ENCODE measurements around the gene VWA7.

VWA7 gene

DNA sequence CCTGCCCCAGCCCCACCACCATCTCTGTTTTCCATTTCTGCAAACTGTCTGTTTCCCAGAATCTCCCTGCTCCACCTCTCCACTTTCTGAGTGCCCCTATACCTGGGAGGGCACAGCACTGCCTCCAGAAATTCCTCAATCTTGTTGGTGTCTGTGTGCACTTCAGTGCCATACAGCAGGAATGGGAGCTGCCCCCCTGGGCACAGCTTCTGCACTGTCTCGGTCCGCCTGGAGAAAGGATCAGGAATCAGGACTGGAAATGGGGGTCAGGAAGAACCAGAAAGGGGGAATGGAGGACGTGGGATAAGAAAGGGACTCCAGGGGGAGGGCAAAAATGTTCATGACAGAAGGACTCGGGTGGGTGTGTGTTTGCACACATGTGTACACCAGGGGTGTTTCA, 43.4 kb downstream of the VWA7 start:
- Histone ChIP-seq H3K27ac (ENCODE audit: low read length) (peak overlapping the region; percentile 100), H3K4me1 (ENCODE audit: control insufficient read depth in 1 of 2, insufficient read depth in 2 of 2, low read length in 2 of 2) (peaks cover 4 to 44% of the 10 kb centered on the region in 2 donors), H3K4me3 (ENCODE audit: low read depth in 1 of 2, low read length in 2 of 2) (peak overlapping the region; percentile 92 to 100)

DNA sequence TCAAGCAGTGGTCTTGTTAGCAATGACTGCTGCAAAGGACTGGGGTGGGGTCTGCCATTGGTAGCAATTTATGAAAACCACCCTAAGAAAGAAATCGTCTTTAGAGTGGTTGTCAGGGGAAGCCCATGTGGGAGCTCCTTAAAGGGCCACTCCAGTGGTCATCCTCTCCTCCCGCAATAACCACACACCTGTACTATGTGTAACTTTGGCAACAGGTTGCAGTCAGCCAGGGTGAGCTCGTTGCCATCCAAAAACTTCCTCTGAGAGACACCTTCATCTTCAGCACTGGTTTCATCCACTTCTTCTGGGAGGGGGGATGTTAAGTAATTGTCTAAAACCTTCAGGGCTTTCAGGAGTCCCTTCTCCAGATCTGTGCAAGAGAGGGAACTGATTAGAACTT, 45.1 kb downstream of the VWA7 start:
- H3K27me3 ChIP-seq (ENCODE audit: low read depth, low read length): no peaks in the 10 kb centered on the region
- H3K9me3 ChIP-seq (ENCODE audit: control insufficient read depth in 1 of 2, low read length in 2 of 2): no peaks in the 10 kb centered on the region
- H3K27ac ChIP-seq (ENCODE audit: low read length): no peak overlapping the region
- peaks cover 4 to 53% of the 10 kb centered on the region in 2 donors for H3K4me1 ChIP-seq (ENCODE audit: control insufficient read depth in 1 of 2, insufficient read depth in 2 of 2, low read length in 2 of 2)
- peaks cover 35 to 53% of the 10 kb centered on the region in 2 donors for H3K36me3 ChIP-seq (ENCODE audit: control insufficient read depth in 1 of 2, insufficient read depth in 2 of 2, low read length in 2 of 2)
- H3K4me3 ChIP-seq (ENCODE audit: low read depth in 1 of 2, low read length in 2 of 2): no peak overlapping the region

More for the DNA sequence above, 43.4 kb downstream of the VWA7 start:
- Histone ChIP-seq H3K36me3 (ENCODE audit: control insufficient read depth in 1 of 2, insufficient read depth in 2 of 2, low read length in 2 of 2) (peaks cover 35 to 47% of the 10 kb centered on the region in 2 donors), H3K27me3 (ENCODE audit: low read depth, low read length) (no peaks in the 10 kb centered on the region), H3K9me3 (ENCODE audit: control insufficient read depth in 1 of 2, low read length in 2 of 2) (no peaks in the 10 kb centered on the region)

DNA sequence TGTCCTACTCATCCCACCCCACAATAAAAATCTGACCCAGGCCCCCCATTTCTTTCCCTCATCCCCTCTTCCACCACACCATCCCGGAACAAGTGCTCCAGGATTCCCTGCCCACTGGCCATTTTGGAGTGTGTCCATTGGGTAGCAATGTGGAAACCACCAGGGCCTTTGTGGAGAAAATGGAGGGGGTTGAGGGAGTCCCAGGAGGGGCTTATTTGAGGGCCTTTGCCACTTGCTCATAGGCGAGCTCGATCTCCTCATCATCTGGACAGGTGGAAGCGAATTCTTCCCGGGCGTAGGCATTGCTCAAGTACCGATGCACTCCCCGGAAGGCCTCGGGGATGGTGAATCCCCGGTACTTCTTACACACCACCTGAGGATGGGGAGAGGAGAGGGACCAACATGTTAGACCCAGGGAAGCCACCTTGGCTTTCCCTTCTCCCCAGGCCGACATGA, 46.5 kb downstream of the VWA7 start:
- H3K36me3 ChIP-seq (ENCODE audit: control insufficient read depth in 1 of 2, insufficient read depth in 2 of 2, low read length in 2 of 2): peaks cover 35 to 59% of the 10 kb centered on the region in 2 donors
- peak overlapping the region; percentile 88 for H3K27ac ChIP-seq (ENCODE audit: low read length)
- H3K4me1 ChIP-seq (ENCODE audit: control insufficient read depth in 1 of 2, insufficient read depth in 2 of 2, low read length in 2 of 2): peaks cover 4 to 47% of the 10 kb centered on the region in 2 donors
- H3K4me3 ChIP-seq (ENCODE audit: low read depth in 1 of 2, low read length in 2 of 2): peak overlapping the region; percentile 85 to 86
- H3K9me3 ChIP-seq (ENCODE audit: control insufficient read depth in 1 of 2, low read length in 2 of 2): no peaks in the 10 kb centered on the region
- H3K27me3 ChIP-seq (ENCODE audit: low read depth, low read length): no peaks in the 10 kb centered on the region

DNA sequence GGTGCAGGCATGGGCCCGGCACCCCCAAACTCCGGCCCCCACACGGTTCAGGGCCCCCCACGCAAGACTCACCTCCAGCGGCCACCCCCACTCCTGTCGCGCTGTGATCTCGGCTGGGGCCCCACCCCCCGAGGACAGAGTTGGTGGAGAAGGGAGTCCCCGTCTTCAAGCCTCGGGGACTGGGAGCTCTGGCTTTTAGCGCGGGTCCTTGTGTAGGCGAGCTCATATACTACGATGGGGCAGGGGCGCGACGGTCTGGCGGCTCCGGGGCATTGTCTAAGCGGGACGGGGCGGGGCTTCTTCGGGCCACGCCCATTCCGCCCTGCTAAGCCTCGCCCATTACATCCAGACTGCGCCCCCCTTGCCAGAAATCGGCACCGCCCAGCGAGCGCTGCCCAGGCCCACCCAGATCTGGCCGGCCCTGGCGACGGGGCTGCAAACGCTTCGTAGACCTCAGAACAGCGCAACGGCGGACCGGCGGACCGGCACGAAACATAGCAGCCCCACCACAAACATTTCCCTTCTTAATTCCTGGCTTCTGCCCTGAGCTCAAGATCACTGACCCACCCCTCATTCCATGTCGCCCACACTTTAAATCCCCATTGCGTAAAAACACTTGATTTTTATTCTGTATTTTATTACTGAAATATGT, 47.0 kb downstream of the VWA7 start:
- Histone ChIP-seq H3K27me3 (ENCODE audit: low read depth, low read length) (no peaks in the 10 kb centered on the region), H3K36me3 (ENCODE audit: control insufficient read depth in 1 of 2, insufficient read depth in 2 of 2, low read length in 2 of 2) (peaks cover 35 to 56% of the 10 kb centered on the region in 2 donors), H3K27ac (ENCODE audit: low read length) (peak overlapping the region; percentile 88), H3K9me3 (ENCODE audit: control insufficient read depth in 1 of 2, low read length in 2 of 2) (no peaks in the 10 kb centered on the region), H3K4me1 (ENCODE audit: control insufficient read depth in 1 of 2, insufficient read depth in 2 of 2, low read length in 2 of 2) (peaks cover 4 to 47% of the 10 kb centered on the region in 2 donors), H3K4me3 (ENCODE audit: low read depth in 1 of 2, low read length in 2 of 2) (peak overlapping the region; percentile 85 to 86)

DNA sequence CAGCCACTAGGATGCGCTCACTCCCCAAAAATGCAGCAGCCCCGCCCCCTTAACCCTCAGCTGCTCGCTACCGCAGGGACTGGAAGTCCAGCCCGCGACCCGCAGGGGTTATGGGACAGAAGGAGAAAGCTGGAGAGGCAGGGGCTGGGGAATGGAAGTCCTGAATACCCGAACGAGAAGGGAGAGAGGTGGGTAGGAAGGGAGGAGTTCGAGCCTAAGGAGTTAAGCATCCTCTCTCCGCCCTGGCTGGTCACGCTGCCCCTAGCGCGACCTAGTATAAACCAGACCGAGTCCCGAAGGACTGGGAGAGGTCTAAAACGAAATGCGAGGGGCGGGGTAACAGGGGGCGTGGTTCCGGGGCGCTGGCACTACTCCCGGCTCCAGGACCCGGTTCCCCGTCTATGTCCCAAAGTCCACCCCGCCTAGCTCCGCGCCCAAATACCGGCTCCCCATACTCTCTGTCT, 47.6 kb downstream of the VWA7 start:
- H3K9me3 ChIP-seq (ENCODE audit: control insufficient read depth in 1 of 2, low read length in 2 of 2): no peaks in the 10 kb centered on the region
- H3K36me3 ChIP-seq (ENCODE audit: control insufficient read depth in 1 of 2, insufficient read depth in 2 of 2, low read length in 2 of 2): peaks cover 35 to 53% of the 10 kb centered on the region in 2 donors
- peak overlapping the region; percentile 88 for H3K27ac ChIP-seq (ENCODE audit: low read length)
- peaks cover 4 to 45% of the 10 kb centered on the region in 2 donors for H3K4me1 ChIP-seq (ENCODE audit: control insufficient read depth in 1 of 2, insufficient read depth in 2 of 2, low read length in 2 of 2)
- no peaks in the 10 kb centered on the region for H3K27me3 ChIP-seq (ENCODE audit: low read depth, low read length)
- H3K4me3 ChIP-seq (ENCODE audit: low read depth in 1 of 2, low read length in 2 of 2): peak overlapping the region; percentile 85 to 86

DNA sequence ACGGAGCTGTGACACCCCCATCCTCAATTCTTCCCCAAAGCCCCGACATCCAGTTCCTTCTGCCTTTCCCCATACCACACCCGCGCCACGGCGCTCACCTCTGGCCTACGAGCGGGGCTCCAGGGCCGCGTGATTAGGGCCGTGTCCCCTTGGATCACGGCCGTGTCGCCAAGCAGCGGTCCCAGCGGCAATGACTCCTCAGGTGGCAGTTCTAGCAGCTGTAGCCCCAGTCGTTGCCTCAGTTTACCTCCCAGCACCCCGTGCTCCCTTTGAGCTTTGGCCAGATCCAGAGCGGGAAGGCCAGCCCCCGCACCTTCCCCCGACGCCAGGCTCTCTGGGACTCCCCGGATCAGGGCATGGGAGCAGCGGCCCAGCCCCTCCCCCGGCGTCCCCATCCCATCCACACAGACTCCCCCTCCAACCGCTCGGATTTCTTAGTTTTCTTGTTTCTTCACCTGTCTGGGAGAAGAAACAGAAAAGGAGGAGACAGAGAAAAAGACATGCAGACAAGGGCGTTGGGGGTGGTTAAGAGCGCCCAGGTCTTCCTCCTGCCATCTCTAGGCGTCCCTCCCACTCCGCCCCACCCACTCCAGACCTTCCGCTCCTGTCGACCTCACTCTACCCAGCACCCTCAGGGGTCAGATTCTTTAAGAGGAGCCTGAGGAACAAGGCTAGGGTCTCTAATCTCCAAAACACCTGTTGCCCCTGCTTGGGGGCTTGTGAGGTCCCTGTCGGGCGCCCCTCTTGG, 48.2 kb downstream of the VWA7 start, which contains the start of gene DDAH2:
Gene DDAH2 (minus strand): TSS at position 533 of the 748 bp plus-strand sequence. CDS start 138 bp downstream, at position 395.
- H3K4me1 ChIP-seq (ENCODE audit: control insufficient read depth in 1 of 2, insufficient read depth in 2 of 2, low read length in 2 of 2): peaks cover 0 to 39% of the 10 kb centered on the region in 2 donors
- peak within 1 kb of the TSS; percentile 85 to 86 for H3K4me3 ChIP-seq (ENCODE audit: low read depth in 1 of 2, low read length in 2 of 2)
- H3K27ac ChIP-seq (ENCODE audit: low read length): peak within 1 kb of the TSS; percentile 88
- no peaks in the 10 kb centered on the region for H3K27me3 ChIP-seq (ENCODE audit: low read depth, low read length)
- no peaks in the 10 kb centered on the region for H3K9me3 ChIP-seq (ENCODE audit: control insufficient read depth in 1 of 2, low read length in 2 of 2)
- H3K36me3 ChIP-seq (ENCODE audit: control insufficient read depth in 1 of 2, insufficient read depth in 2 of 2, low read length in 2 of 2): peaks cover 29 to 47% of the 10 kb centered on the region in 2 donors

DNA sequence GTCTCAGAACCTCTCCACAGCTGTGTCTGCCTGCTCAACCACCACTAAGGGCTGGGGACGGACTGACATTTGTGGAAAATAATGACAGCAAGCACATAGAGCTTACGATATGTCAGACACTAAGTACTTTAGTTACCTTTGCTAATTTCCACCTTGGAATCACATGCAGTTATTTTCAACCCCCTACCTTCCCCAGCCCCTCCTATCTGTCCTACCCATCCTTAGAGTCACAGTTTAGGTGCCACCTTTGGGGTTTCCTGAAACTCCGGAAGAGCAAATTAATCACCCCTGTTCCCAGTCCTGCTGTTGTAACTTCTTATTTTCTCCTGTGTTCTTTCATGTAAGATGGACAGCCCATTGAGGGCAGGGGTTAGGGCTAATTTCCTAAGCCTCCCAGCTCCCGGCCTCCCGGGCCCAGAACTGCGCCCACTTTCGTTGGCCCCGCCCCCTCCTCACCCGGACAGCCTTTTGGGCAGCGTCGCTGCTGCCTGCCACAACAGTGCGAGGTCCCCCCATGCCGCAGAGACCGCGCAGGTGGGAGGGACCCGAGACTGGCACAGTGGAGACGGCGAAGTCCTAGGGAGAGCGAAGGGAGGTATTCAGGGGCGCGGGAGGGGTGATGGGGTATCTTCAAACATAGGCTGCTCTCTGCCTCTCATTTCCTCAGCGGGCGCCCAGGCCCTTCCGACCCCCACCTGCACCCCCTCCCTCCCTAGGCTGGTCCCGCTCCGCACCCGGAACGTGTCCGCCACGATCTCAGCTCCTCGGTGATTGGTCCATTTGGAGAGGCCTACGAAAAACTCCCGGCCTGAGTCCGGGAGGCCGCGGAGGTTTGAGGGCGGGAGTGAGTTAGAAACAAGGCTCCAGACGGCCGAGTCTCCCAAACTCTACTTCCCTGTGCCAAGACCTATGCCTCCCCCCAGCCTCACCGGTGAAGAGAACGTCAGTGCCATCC, 49.1 kb downstream of the VWA7 start:
- Histone ChIP-seq H3K4me3 (ENCODE audit: low read depth in 1 of 2, low read length in 2 of 2) (peak overlapping the region; percentile 85 to 86), H3K9me3 (ENCODE audit: control insufficient read depth in 1 of 2, low read length in 2 of 2) (no peaks in the 10 kb centered on the region), H3K27me3 (ENCODE audit: low read depth, low read length) (no peaks in the 10 kb centered on the region), H3K4me1 (ENCODE audit: control insufficient read depth in 1 of 2, insufficient read depth in 2 of 2, low read length in 2 of 2) (peaks cover 0 to 29% of the 10 kb centered on the region in 2 donors), H3K36me3 (ENCODE audit: control insufficient read depth in 1 of 2, insufficient read depth in 2 of 2, low read length in 2 of 2) (peaks cover 20 to 38% of the 10 kb centered on the region in 2 donors), H3K27ac (ENCODE audit: low read length) (peak overlapping the region; percentile 88)

DNA sequence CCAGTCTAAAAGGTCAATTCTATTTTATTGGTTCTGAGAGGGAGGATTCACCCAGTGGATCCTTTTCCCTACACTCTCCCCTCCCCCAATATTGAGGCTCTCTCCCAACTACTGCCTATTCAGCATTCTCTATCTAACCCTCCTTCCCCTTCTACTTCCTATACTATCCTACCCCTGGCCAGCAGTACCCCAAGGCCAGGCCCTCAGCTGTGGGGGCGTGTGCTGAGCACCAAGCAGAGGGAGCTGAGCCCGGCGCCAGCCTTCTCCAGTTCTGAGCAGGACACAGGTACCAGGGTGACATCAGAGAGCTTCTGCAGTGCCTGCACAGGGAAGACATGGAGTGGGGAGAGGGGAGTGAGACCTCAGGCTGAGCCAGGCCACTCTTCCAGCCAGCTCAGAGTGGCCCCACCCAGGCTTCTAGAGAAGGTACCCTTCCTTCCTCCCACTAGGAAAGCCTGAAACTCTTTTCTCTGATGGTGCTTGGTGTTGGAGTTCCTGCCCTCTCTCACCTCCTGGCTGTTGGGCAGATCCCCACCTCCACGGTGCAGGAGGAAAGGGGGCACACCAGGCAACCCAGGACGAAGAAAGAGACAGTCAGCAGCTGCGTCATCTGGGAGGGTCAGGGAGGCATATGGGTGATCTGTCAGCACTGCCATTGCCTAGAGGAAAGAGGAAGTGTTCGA, 50.0 kb downstream of the VWA7 start:
- H3K36me3 ChIP-seq (ENCODE audit: control insufficient read depth in 1 of 2, insufficient read depth in 2 of 2, low read length in 2 of 2): peaks cover 16 to 32% of the 10 kb centered on the region in 2 donors
- H3K4me1 ChIP-seq (ENCODE audit: control insufficient read depth in 1 of 2, insufficient read depth in 2 of 2, low read length in 2 of 2): peaks cover 0 to 25% of the 10 kb centered on the region in 2 donors
- H3K9me3 ChIP-seq (ENCODE audit: control insufficient read depth in 1 of 2, low read length in 2 of 2): no peaks in the 10 kb centered on the region
- H3K4me3 ChIP-seq (ENCODE audit: low read depth in 1 of 2, low read length in 2 of 2): no peak overlapping the region
- H3K27me3 ChIP-seq (ENCODE audit: low read depth, low read length): no peaks in the 10 kb centered on the region
- H3K27ac ChIP-seq (ENCODE audit: low read length): peak overlapping the region; percentile 67

DNA sequence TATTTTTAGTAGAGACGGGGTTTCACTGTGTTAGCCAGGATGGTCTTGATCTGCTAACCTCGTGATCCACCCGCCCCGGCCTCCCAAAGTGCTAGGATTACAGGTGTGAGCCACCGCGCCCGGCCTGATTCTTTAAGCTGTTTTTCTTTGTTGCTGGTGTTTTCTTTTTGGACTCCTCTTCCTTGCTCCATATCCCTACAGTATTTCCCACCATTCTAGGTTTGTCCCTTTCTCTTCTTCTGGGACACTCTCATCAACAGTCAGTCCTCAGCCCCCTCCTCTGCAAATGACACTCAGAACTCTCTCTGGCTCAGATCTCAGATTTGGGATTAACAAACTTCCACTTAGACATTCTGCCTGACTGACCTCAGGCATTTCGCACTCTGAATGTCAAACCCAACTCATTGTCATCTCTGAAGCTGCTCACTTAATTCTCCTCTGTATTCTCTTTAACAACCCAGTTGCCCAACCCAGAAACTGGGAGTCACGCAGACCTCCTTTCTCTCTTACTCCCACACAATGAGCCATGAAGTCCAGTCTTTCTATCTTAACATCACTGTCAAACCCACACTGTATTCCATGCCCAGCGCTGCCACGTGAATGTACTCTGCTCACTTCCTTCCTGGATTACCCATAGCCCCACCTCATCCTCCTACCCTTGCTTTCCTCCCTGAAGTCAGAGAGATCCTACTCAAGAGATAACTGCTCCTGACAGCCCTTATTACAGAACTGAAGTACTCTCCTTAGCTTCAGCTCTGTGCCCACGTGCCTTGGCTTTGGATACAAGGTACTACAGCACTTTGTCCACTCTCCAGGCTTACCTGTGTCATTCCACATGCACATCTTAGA, 51.4 kb downstream of the VWA7 start:
- Histone ChIP-seq H3K27me3 (ENCODE audit: low read depth, low read length) (no peaks in the 10 kb centered on the region), H3K36me3 (ENCODE audit: control insufficient read depth in 1 of 2, insufficient read depth in 2 of 2, low read length in 2 of 2) (peaks cover 2 to 21% of the 10 kb centered on the region in 2 donors), H3K4me3 (ENCODE audit: low read depth in 1 of 2, low read length in 2 of 2) (no peak overlapping the region), H3K4me1 (ENCODE audit: control insufficient read depth in 1 of 2, insufficient read depth in 2 of 2, low read length in 2 of 2) (peaks cover 0 to 18% of the 10 kb centered on the region in 2 donors), H3K27ac (ENCODE audit: low read length) (no peak overlapping the region), H3K9me3 (ENCODE audit: control insufficient read depth in 1 of 2, low read length in 2 of 2) (no peaks in the 10 kb centered on the region)
